ENCODE measurements around the gene MTHFD2L.

- TF ChIP-seq TAF1 (IDR thresholded peaks at IDR 0.05; ENCODE audit: low read depth) (no peak), CEBPB (IDR thresholded peaks at IDR 0.05) (no peak), REST (IDR thresholded peaks at IDR 0.05; ENCODE audit: low read depth) (no peak), YY1 (IDR thresholded peaks at IDR 0.05; ENCODE audit: low read depth) (no peak)
- TF ChIP-seq, protein P1, sequence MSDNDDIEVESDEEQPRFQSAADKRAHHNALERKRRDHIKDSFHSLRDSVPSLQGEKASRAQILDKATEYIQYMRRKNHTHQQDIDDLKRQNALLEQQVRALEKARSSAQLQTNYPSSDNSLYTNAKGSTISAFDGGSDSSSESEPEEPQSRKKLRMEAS (IDR thresholded peaks at IDR 0.05) = no peak
Observed at GRCh38 chr4:74307170-74307569, 149.3 kb downstream of the MTHFD2L start.

Data from Ishikawa (cell line).